ENCODE measurements around the gene KHDC4. TPM values are rescaled to one million over a fixed set of nuclear protein-coding genes. Genes with fewer than 3 reads are reported as not detected.

The KHDC4 gene
- total RNA-seq, 4 donors from 2014 or later = 28.8 to 139 (median 64.2) TPM

- Histone ChIP-seq H3K27ac (no peak overlapping the region), H3K36me3 (no peaks in the 10 kb centered on the region), H3K9me3 (no peaks in the 10 kb centered on the region), H3K27me3 (no peaks in the 10 kb centered on the region), H3K4me1 (no peaks in the 10 kb centered on the region), H3K4me3 (no peak overlapping the region)
- intact Hi-C loops (cut with DNase I; ENCODE audit: low total_unique reads) = no loop called here
- DNase-seq = no peak
- no peak for TF ChIP-seq CTCF (IDR thresholded peaks at IDR 0.05)
- TF ChIP-seq POLR2A (IDR thresholded peaks at IDR 0.05) = no peak
These were observed 13.5 kb downstream of the KHDC4 start for GRCh38 chr1:155920717-155921116.

- TF ChIP-seq CTCF (IDR thresholded peaks at IDR 0.05) (no peak), POLR2A (IDR thresholded peaks at IDR 0.05) (no peak)
- H3K27ac ChIP-seq = no peak overlapping the region
- no peaks in the 10 kb centered on the region for H3K27me3 ChIP-seq
- DNase-seq = no peak
- no peaks in the 10 kb centered on the region for H3K4me1 ChIP-seq
- no peak overlapping the region for H3K4me3 ChIP-seq
- no peaks in the 10 kb centered on the region for H3K36me3 ChIP-seq
- intact Hi-C loops (cut with DNase I; ENCODE audit: low total_unique reads) = no loop called here
- no peaks in the 10 kb centered on the region for H3K9me3 ChIP-seq
These were observed 14.4 kb downstream of the KHDC4 start for GRCh38 chr1:155919801-155920200.

GRCh38 chr1:155918660-155919059, 15.6 kb downstream of the KHDC4 start:
- intact Hi-C loops (cut with DNase I; ENCODE audit: low total_unique reads) = no loop called here
- no peaks in the 10 kb centered on the region for H3K4me1 ChIP-seq
- no peak overlapping the region for H3K27ac ChIP-seq
- H3K4me3 ChIP-seq = no peak overlapping the region
- H3K9me3 ChIP-seq = no peaks in the 10 kb centered on the region
- no peaks in the 10 kb centered on the region for H3K27me3 ChIP-seq
- no peak for DNase-seq
- no peaks in the 10 kb centered on the region for H3K36me3 ChIP-seq
- TF ChIP-seq CTCF (IDR thresholded peaks at IDR 0.05) = no peak
- no peak for TF ChIP-seq POLR2A (IDR thresholded peaks at IDR 0.05)

GRCh38 chr1:155913969-155914757, 20.1 kb downstream of the KHDC4 start:
- Histone ChIP-seq H3K27ac (no peak overlapping the region), H3K4me3 (no peak overlapping the region), H3K9me3 (no peaks in the 10 kb centered on the region), H3K36me3 (no peaks in the 10 kb centered on the region), H3K27me3 (no peaks in the 10 kb centered on the region), H3K4me1 (no peaks in the 10 kb centered on the region)
- no peak for DNase-seq
- intact Hi-C loops (cut with DNase I; ENCODE audit: low total_unique reads) = no loop called here
- TF ChIP-seq CTCF (IDR thresholded peaks at IDR 0.05) (no peak), POLR2A (IDR thresholded peaks at IDR 0.05) (no peak)

GRCh38 chr1:155912056-155912536, 22.1 kb downstream of the KHDC4 start:
- no peak for DNase-seq
- H3K9me3 ChIP-seq = no peaks in the 10 kb centered on the region
- H3K27me3 ChIP-seq = no peaks in the 10 kb centered on the region
- peak overlapping the region; percentile 95 to 97 for H3K27ac ChIP-seq
- intact Hi-C loops (cut with DNase I; ENCODE audit: low total_unique reads) = no loop called here
- no peaks in the 10 kb centered on the region for H3K4me1 ChIP-seq
- H3K36me3 ChIP-seq = no peaks in the 10 kb centered on the region
- no peak for TF ChIP-seq POLR2A (IDR thresholded peaks at IDR 0.05)
- no peak for TF ChIP-seq CTCF (IDR thresholded peaks at IDR 0.05)
- no peak overlapping the region for H3K4me3 ChIP-seq

Data from uterus (tissue), 4 donors.